ENCODE measurements around the gene MEX3B.

The MEX3B gene

GRCh38 chr15:82045892-82046665 lies at the start of gene MEX3B:
MEX3B (minus strand) TSS chr15:82046018; CDS start chr15:82045705, 313 bp downstream.
- no peak for FAIRE-seq

- no peak for FAIRE-seq
Observed at GRCh38 chr15:82093774-82094211, 48.0 kb upstream of the MEX3B start.

- no peak for FAIRE-seq
Observed at GRCh38 chr15:82093325-82093724, 47.5 kb upstream of the MEX3B start.

GRCh38 chr15:82091636-82092140 lies 45.9 kb upstream of the MEX3B start:
- FAIRE-seq: no peak

- no peak for FAIRE-seq
Observed at GRCh38 chr15:82086243-82086995, 40.6 kb upstream of the MEX3B start.

- no peak for FAIRE-seq
Observed at GRCh38 chr15:82081914-82082762, 36.3 kb upstream of the MEX3B start.

GRCh38 chr15:82080774-82081173 lies 35.0 kb upstream of the MEX3B start:
- no peak for FAIRE-seq

GRCh38 chr15:82079736-82080135 lies 33.9 kb upstream of the MEX3B start:
- no peak for FAIRE-seq

- no peak for FAIRE-seq
Observed at GRCh38 chr15:82074610-82075009, 28.8 kb upstream of the MEX3B start.

GRCh38 chr15:82072926-82073537 lies 27.2 kb upstream of the MEX3B start:
- FAIRE-seq: no peak

- no peak for FAIRE-seq
Observed at GRCh38 chr15:82066455-82066854, 20.6 kb upstream of the MEX3B start.

- FAIRE-seq: no peak
Observed at GRCh38 chr15:82064824-82065223, 19.0 kb upstream of the MEX3B start.

GRCh38 chr15:82062479-82063454 lies 16.9 kb upstream of the MEX3B start:
- no peak for FAIRE-seq

GRCh38 chr15:82060817-82061216 lies 15.0 kb upstream of the MEX3B start:
- no peak for FAIRE-seq

GRCh38 chr15:82058517-82059204 lies 12.8 kb upstream of the MEX3B start:
- FAIRE-seq: no peak

- FAIRE-seq: no peak
Observed at GRCh38 chr15:82058026-82058425, 12.2 kb upstream of the MEX3B start.

GRCh38 chr15:82056958-82057823 lies 11.4 kb upstream of the MEX3B start:
- FAIRE-seq: no peak

- no peak for FAIRE-seq
Observed at GRCh38 chr15:82052751-82053150, 6.9 kb upstream of the MEX3B start.

GRCh38 chr15:82051664-82052063 lies 5.8 kb upstream of the MEX3B start:
- no peak for FAIRE-seq

- FAIRE-seq: no peak
Observed at GRCh38 chr15:82048811-82049210, 3.0 kb upstream of the MEX3B start.
